ENCODE results near the gene CLEC4A. TPM values are rescaled to one million over a fixed set of nuclear protein-coding genes. Genes with fewer than 3 reads are reported as not detected.
"Not testable (repeated sequence)": the region's sequence is repeated elsewhere in the genome, so short reads cannot be mapped to it uniquely, and the experiment has no call there.

CLEC4A gene
- total RNA-seq, 4 donors from 2014 or later: 8.3 to 10.1 TPM; not detected in 2

- TF ChIP-seq CTCF (IDR thresholded peaks at IDR 0.05) (no peak), POLR2A (IDR thresholded peaks at IDR 0.05) (no peak)
- Histone ChIP-seq H3K27ac (no peak overlapping the region), H3K36me3 (no peaks in the 10 kb centered on the region), H3K4me3 (no peak overlapping the region), H3K9me3 (peaks cover 0 to 6% (median 0%) of the 10 kb centered on the region in 4 donors), H3K4me1 (no peaks in the 10 kb centered on the region), H3K27me3 (no peaks in the 10 kb centered on the region)
- no peak for DNase-seq
Measured at GRCh38 chr12:8146442-8146771, 23.0 kb downstream of the CLEC4A start.

GRCh38 chr12:8154526-8154925 is 31.1 kb downstream of the CLEC4A start:
- no peak for TF ChIP-seq POLR2A (IDR thresholded peaks at IDR 0.05)
- TF ChIP-seq CTCF (IDR thresholded peaks at IDR 0.05): no peak
- H3K36me3 ChIP-seq: no peaks in the 10 kb centered on the region
- H3K27me3 ChIP-seq: no peaks in the 10 kb centered on the region
- H3K27ac ChIP-seq: no peak overlapping the region
- DNase-seq: no peak
- no peaks in the 10 kb centered on the region for H3K9me3 ChIP-seq
- no peak overlapping the region for H3K4me3 ChIP-seq
- no peaks in the 10 kb centered on the region for H3K4me1 ChIP-seq

DNA sequence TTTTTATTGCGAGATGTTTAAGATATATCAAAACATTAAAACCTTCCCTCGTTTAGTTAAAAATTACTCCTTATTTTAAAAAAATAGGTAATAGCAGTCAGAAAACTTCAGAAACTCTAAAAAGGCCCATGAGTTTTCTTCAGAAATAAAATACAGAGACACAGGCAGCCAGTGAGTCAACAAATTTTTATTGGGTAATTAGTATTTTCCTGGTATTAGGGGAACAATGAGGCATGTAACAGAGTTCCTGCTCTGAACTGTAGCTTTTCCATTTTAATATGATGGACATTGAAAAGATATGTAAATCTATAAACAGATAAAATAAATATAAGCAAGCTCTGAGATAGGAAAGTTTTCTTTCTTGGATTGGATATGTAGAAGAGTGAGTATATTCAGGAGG is 33.0 kb downstream of the CLEC4A start:
- H3K27ac ChIP-seq: no peak overlapping the region
- no peaks in the 10 kb centered on the region for H3K27me3 ChIP-seq
- TF ChIP-seq CTCF (IDR thresholded peaks at IDR 0.05) (no peak), POLR2A (IDR thresholded peaks at IDR 0.05) (no peak)
- H3K4me3 ChIP-seq: no peak overlapping the region
- no peak for DNase-seq
- no peaks in the 10 kb centered on the region for H3K9me3 ChIP-seq
- H3K36me3 ChIP-seq: no peaks in the 10 kb centered on the region
- H3K4me1 ChIP-seq: no peaks in the 10 kb centered on the region

DNA sequence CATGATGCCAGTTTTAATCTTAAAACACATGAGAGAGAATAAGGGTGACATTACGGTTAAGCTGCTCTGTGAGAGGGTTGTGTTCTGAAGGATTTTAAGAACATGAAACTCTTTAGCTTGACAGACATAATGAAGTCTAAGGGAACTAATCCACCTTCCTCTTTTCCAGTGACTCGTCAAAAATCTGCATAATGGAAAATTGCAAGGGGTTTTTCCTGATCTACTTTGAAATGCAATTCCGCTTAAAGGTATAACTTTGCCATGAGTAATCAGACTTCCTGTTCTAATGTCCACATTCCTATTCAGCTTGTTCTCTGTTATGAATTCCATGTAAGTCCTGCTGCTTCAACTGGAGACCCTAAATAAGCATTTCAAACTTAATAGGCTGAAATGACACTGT is 33.4 kb downstream of the CLEC4A start, which contains the start of gene ZNF705A:
Gene ZNF705A (plus strand): TSS at position 171 of the 400 bp plus-strand sequence. CDS start 15,611 bp downstream, outside the sequence.
- H3K36me3 ChIP-seq: no peaks in the 10 kb centered on the region
- no peak within 1 kb of the TSS for H3K27ac ChIP-seq
- TF ChIP-seq POLR2A (IDR thresholded peaks at IDR 0.05): no peak
- no peak for TF ChIP-seq CTCF (IDR thresholded peaks at IDR 0.05)
- no peak within 1 kb of the TSS for H3K4me3 ChIP-seq
- DNase-seq: no peak
- H3K4me1 ChIP-seq: no peaks in the 10 kb centered on the region
- no peaks in the 10 kb centered on the region for H3K9me3 ChIP-seq
- no peaks in the 10 kb centered on the region for H3K27me3 ChIP-seq

GRCh38 chr12:8157484-8158198 is 34.2 kb downstream of the CLEC4A start:
- H3K27ac ChIP-seq: no peak overlapping the region

GRCh38 chr12:8172911-8173310 is 49.5 kb downstream of the CLEC4A start:
- H3K9me3 ChIP-seq, H3K36me3 ChIP-seq, DNase-seq, H3K4me3 ChIP-seq, H3K4me1 ChIP-seq, H3K27me3 ChIP-seq, H3K27ac ChIP-seq: not testable (repeated sequence)

More at GRCh38 chr12:8157484-8158198, 34.2 kb downstream of the CLEC4A start:
- TF ChIP-seq POLR2A (IDR thresholded peaks at IDR 0.05) (no peak), CTCF (IDR thresholded peaks at IDR 0.05) (no peak)
- Histone ChIP-seq H3K27me3 (no peaks in the 10 kb centered on the region), H3K4me3 (no peak overlapping the region), H3K36me3 (no peaks in the 10 kb centered on the region), H3K9me3 (no peaks in the 10 kb centered on the region), H3K4me1 (no peaks in the 10 kb centered on the region)
- no peak for DNase-seq

Data from Peyer's patch (tissue), 4 donors.